AG04449 (cell line): ENCODE results near the gene LINGO4.

Experiments used
- CTCF ChIA-PET: fragments of 350-600 bp; formaldehyde crosslinking; extraction: SDS; loops from one replicate; lab custom pipeline; 2021; ENCODE audit warnings: antibody characterized with exemption; lab: Yijun Ruan, JAX
- POLR2A ChIA-PET: fragments of 400-600, 350-600 bp; formaldehyde crosslinking; extraction: SDS; loops from one replicate; lab custom pipeline; 2020; ENCODE audit warnings: antibody characterized with exemption, inconsistent platforms; lab: Yijun Ruan, JAX
- DNase-seq: peaks from one replicate; pipeline ENCODE4 v3.0.0-alpha.2; 2010; ENCODE audit warnings: low read depth, low spot score
- H3K4me3 ChIP-seq: 2 replicates; pipeline ENCODE4 v1.5.1; 2011; ENCODE audit warnings: low read depth, mild to moderate bottlenecking, control low read depth, low read length
- CTCF ChIP-seq: IDR thresholded peaks from one replicate; pipeline ENCODE4 v1.5.1; 2011; ENCODE audit warnings: mild to moderate bottlenecking, moderate library complexity, low read length, control low read depth, inconsistent platforms; ENCODE audit not compliant: insufficient read depth; ENCODE audit errors: missing control alignments

Gene LINGO4

GRCh38 chr1:151831256-151831591 lies 26.0 kb upstream of the LINGO4 start:
- ChIA-PET CTCF (no interaction called here), POLR2A (no interaction called here)
- no peak for TF ChIP-seq CTCF
- no peak overlapping the region for H3K4me3 ChIP-seq
- no peak for DNase-seq

- no peak for TF ChIP-seq CTCF
- no peak overlapping the region for H3K4me3 ChIP-seq
- ChIA-PET POLR2A (no interaction called here), CTCF (no interaction called here)
- no peak for DNase-seq
These were observed 24.8 kb upstream of the LINGO4 start for GRCh38 chr1:151830055-151830454.

GRCh38 chr1:151829352-151830046 lies 24.3 kb upstream of the LINGO4 start:
- TF ChIP-seq CTCF = no peak
- H3K4me3 ChIP-seq = no peak overlapping the region
- POLR2A ChIA-PET = no interaction called here
- DNase-seq = no peak
- CTCF ChIA-PET = no interaction called here

GRCh38 chr1:151828921-151829320 lies 23.7 kb upstream of the LINGO4 start:
- no peak overlapping the region for H3K4me3 ChIP-seq
- TF ChIP-seq CTCF = no peak
- CTCF ChIA-PET = no interaction called here
- DNase-seq = no peak
- POLR2A ChIA-PET = no interaction called here

- ChIA-PET CTCF (no interaction called here), POLR2A (no interaction called here)
These were observed 22.6 kb upstream of the LINGO4 start for GRCh38 chr1:151827853-151828252.

More at GRCh38 chr1:151827853-151828252, 22.6 kb upstream of the LINGO4 start:
- DNase-seq = no peak
- H3K4me3 ChIP-seq = no peak overlapping the region
- TF ChIP-seq CTCF = no peak
